ENCODE data around the gene FGF14.

DNA sequence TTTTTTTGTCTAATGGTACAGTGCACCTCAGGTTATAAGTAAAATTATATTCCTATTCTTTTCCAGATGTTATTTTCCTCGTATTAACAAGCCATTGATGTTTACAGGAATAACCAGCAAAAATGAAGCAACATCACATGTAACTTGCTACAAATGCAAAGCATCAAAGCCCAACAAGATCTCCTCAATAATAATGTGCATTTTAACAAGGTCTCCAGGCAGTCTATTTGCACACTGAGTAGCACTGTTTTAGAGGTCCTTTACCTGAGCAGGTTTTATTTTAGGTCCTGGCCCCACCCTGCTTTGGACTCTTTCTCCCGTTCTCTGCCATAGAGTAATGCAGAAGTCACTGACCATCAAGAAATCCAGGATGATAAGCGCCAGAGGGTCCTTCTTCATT, 298.4 kb downstream of the FGF14 start:
- TF ChIP-seq, protein P1, sequence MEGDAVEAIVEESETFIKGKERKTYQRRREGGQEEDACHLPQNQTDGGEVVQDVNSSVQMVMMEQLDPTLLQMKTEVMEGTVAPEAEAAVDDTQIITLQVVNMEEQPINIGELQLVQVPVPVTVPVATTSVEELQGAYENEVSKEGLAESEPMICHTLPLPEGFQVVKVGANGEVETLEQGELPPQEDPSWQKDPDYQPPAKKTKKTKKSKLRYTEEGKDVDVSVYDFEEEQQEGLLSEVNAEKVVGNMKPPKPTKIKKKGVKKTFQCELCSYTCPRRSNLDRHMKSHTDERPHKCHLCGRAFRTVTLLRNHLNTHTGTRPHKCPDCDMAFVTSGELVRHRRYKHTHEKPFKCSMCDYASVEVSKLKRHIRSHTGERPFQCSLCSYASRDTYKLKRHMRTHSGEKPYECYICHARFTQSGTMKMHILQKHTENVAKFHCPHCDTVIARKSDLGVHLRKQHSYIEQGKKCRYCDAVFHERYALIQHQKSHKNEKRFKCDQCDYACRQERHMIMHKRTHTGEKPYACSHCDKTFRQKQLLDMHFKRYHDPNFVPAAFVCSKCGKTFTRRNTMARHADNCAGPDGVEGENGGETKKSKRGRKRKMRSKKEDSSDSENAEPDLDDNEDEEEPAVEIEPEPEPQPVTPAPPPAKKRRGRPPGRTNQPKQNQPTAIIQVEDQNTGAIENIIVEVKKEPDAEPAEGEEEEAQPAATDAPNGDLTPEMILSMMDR (IDR thresholded peaks at IDR 0.05), result no peak
- no peak for TF ChIP-seq POLR2A (IDR thresholded peaks at IDR 0.05)
